Right lobe of liver (tissue), 6 donors: Measurements from ENCODE around the gene PTCH2. TPM values are rescaled to one million over a fixed set of nuclear protein-coding genes. Genes with fewer than 3 reads are reported as not detected.

Source experiments
- ATAC-seq, 4 donors: fragments of 200-7000 bp; cut with Tn5 transposase; one replicate each; pipeline ENCODE4 v1.9.1; 2020; ENCODE audit warnings: mild to moderate bottlenecking in 4 of 4, moderate library complexity in 4 of 4
- DNase-seq, 3 donors: peaks; one replicate each; pipeline ENCODE4 v3.0.0-alpha.2; 2020
- H3K27ac ChIP-seq, 3 donors: fragments of 200-600 bp; one replicate each; pipeline ENCODE4 v1.8.0; 2022
- H3K27me3 ChIP-seq, 2 donors: fragments of 200-600 bp; one replicate each; pipeline ENCODE4 v1.8.0; 2022
- H3K36me3 ChIP-seq, 4 donors: fragments of 200-600 bp; sonication (generic) in 1 of 4; one replicate each; pipeline versions ENCODE4 v1.5.1 to v1.8.0; 2017 to 2022; ENCODE audit warnings: control low read depth in 1 of 4
- H3K4me1 ChIP-seq, 4 donors: fragments of 200-600 bp; sonication (generic) in 1 of 4; one replicate each; pipeline versions ENCODE4 v1.5.1 to v1.8.0; 2017 to 2022; ENCODE audit warnings: control low read depth in 1 of 4
- H3K4me3 ChIP-seq, 3 donors: fragments of 200-600 bp; one replicate each; pipeline ENCODE4 v1.8.0; 2022
- H3K9me3 ChIP-seq, 4 donors: fragments of 200-600 bp; sonication (generic) in 1 of 4; one replicate each; pipeline versions ENCODE4 v1.5.1 to v1.8.0; 2017 to 2022; ENCODE audit warnings: control low read depth in 1 of 4
- CTCF ChIP-seq, 4 donors: fragments of 200-600 bp in 3 of 4; fragments of 450-650 bp in 1 of 4; IDR thresholded peaks; one replicate each; pipeline versions ENCODE4 v1.5.1 to v1.8.0; 2016 to 2022; ENCODE audit warnings: antibody characterized with exemption in 4 of 4, mild to moderate bottlenecking in 2 of 4
- POLR2A ChIP-seq: fragments of 450-650 bp; IDR thresholded peaks from one replicate; pipeline ENCODE4 v1.6.1; 2017; ENCODE audit warnings: antibody characterized with exemption, mild to moderate bottlenecking
- WGBS: methylation state at CpG from one replicate; pipeline ENCODE4 v1.1.6; 2018; ENCODE audit warnings: low coverage, low lambda C conversion rate; ENCODE audit not compliant: insufficient coverage; ENCODE audit errors: missing lambda C conversion rate; 5-methylcytosine and 5-hydroxymethylcytosine counted together
- intact Hi-C, 2 donors: fragments of 100-400 bp; cut with DNase I; formaldehyde crosslinking; loops; one replicate each; pipeline versions ENCODE4 v1.11.2 to v1.14.1; 2022
- total RNA-seq, 6 experiments: library from RNA; depleted of rRNA in 2 of 6; stranded (reverse); fragments of >200 nt in 2 of 6; fragmentation: NEBNext Ultra II Directional in 3 of 6; extraction: Animal tissue kit (Norgen Biotek cat#: 25700) in 3 of 6; gene quantifications; one replicate each; pipeline versions ENCODE4 v1.1.0 to v1.2.4, GENCODE V29; 2016 to 2023
- donor health status: DM: no; HTN: yes; CAD: no.
- donor health status: DM: no; HTN: no; CAD: no.
- donor health status: DM: no; HTN: no; CAD: no.
- donor health status: DM: no; HTN: yes; CAD: no.
- donor health status: DM: no; HTN: yes; CAD: no.

PTCH2 gene
- total RNA-seq, 6 experiments from 2014 or later: 0.19 to 0.68 (median 0.35) TPM

GRCh38 chr1:44881011-44881632 lies 38.1 kb upstream of the PTCH2 start:
- Histone ChIP-seq H3K9me3 (no peaks in the 10 kb centered on the region), H3K27ac (no peak overlapping the region), H3K4me3 (no peak overlapping the region), H3K4me1 (no peaks in the 10 kb centered on the region), H3K27me3 (no peaks in the 10 kb centered on the region), H3K36me3 (peaks cover 0 to 30% (median 9%) of the 10 kb centered on the region in 4 donors)
- WGBS: 94% methylated on average over 4 of the region's 7 CpGs
- no peak for DNase-seq
- ATAC-seq: no peak
- no peak for TF ChIP-seq CTCF (IDR thresholded peaks at IDR 0.05)
- TF ChIP-seq POLR2A: no peak
- intact Hi-C loops: no loop called here

GRCh38 chr1:44874155-44874554 lies 31.1 kb upstream of the PTCH2 start:
- Histone ChIP-seq H3K4me1 (no peaks in the 10 kb centered on the region), H3K27me3 (no peaks in the 10 kb centered on the region), H3K27ac (no peak overlapping the region), H3K9me3 (no peaks in the 10 kb centered on the region), H3K4me3 (no peak overlapping the region), H3K36me3 (peaks cover 0 to 4% (median 3%) of the 10 kb centered on the region in 4 donors)
- TF ChIP-seq POLR2A (no peak), CTCF (IDR thresholded peaks at IDR 0.05) (no peak)
- ATAC-seq (no peak), DNase-seq (no peak)
- intact Hi-C loops: no loop called here
- WGBS: 45% methylated on average over 1 of the region's 2 CpGs

- no peak for DNase-seq
- intact Hi-C loops: no loop called here
- no peak overlapping the region for H3K27ac ChIP-seq
- TF ChIP-seq POLR2A (no peak), CTCF (IDR thresholded peaks at IDR 0.05) (no peak)
- no peaks in the 10 kb centered on the region for H3K9me3 ChIP-seq
- WGBS: 88% methylated on average over 4 of the region's 4 CpGs
- no peaks in the 10 kb centered on the region for H3K4me1 ChIP-seq
- no peak overlapping the region for H3K4me3 ChIP-seq
- H3K36me3 ChIP-seq: peaks cover 0 to 6% (median 2%) of the 10 kb centered on the region in 4 donors
- H3K27me3 ChIP-seq: no peaks in the 10 kb centered on the region
- ATAC-seq: no peak
Observed at GRCh38 chr1:44870096-44870495, 27.0 kb upstream of the PTCH2 start.

- Histone ChIP-seq H3K4me1 (no peaks in the 10 kb centered on the region), H3K36me3 (peaks cover 0 to 6% (median under 1%) of the 10 kb centered on the region in 4 donors), H3K27ac (no peak overlapping the region), H3K27me3 (no peaks in the 10 kb centered on the region), H3K4me3 (no peak overlapping the region), H3K9me3 (no peaks in the 10 kb centered on the region)
- no peak for ATAC-seq
- intact Hi-C loops: no loop called here
- TF ChIP-seq CTCF (IDR thresholded peaks at IDR 0.05): no peak
- no peak for TF ChIP-seq POLR2A
- 89% methylated on average over 9 of the region's 10 CpGs for WGBS
- DNase-seq: no peak
Observed at GRCh38 chr1:44867801-44868200, 24.7 kb upstream of the PTCH2 start.
